NOMO-1 treated with dmso at 0.1 percent for 144 hours (cell line): ENCODE results near the gene TAF5L.

Experiments used
- DNase-seq: peaks from one replicate; lab custom pipeline; 2025; ENCODE audit not compliant: unreplicated experiment; lab: John Stamatoyannopoulos, UW

Gene TAF5L

DNA sequence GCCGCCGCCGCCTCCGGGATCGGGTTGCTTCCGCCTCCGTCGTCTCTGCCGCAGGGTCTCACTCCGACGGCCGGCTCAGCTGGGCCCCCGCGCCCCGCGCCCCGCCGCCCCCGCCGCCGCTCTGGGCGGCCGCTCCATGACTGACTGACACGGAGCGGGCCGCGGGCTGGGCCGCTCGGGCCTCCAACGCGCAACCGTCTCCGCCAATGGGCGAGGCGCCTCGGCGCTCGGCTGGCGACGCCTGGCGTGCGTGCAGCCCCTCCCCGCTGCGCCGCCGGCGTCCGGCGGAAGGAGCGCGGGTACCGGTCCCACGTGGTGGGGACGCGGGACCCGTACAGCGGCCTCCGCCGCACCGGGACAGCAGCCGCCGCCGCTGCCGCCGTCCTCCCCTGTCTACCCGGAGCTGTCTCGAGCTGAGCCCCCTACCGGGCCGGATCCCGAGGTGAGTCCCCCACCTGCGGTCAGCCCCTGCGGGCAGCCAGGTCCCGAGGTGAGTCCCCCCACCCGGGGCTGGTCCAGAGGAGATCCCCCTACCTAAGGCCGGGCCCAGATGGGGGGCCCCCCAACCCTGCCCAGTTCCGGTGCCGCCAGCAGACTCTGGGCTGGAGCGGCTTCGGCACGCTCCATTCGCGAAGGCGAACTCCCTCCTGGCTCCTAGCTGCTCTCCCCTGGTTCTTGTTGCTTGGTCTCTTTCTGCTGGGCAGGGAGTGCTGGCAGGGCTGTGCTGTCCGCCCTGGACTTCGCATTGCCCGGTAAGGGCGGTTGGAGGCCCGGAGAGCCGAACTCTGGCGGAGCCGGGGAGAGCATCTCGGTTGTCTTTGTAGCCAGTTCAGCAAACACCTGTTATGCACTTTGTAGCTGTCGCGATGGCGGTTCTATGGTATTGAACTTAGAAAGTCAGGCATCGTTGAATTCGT is at the start of gene TAF5L, which contains the start of gene URB2:
Gene TAF5L (minus strand): TSS at position 208 of the 917 bp plus-strand sequence. CDS start 11,640 bp downstream, outside the sequence.
Gene URB2 (plus strand): TSS at position 333 of the 917 bp plus-strand sequence. CDS start 1,387 bp downstream, outside the sequence.
- peak; percentile 70 for DNase-seq

DNA sequence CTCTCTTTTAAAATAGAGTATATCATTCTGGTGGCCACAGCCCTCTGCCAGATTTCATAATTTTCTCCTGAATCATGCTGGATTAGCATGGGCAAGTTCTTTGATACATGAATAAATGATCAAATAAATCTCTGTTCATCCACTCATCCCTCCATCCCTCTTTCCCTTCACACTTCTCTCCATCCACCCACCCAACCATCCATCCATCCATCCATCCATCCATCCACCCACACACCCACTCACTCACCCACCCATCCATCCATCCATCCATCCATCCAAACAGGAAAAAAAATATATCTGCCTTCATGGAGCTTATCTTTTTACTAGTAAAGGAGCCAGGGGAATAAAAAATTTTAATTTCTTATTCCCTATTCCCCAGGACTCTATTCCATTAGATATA is 49.5 kb upstream of the TAF5L start:
- no peak for DNase-seq

DNA sequence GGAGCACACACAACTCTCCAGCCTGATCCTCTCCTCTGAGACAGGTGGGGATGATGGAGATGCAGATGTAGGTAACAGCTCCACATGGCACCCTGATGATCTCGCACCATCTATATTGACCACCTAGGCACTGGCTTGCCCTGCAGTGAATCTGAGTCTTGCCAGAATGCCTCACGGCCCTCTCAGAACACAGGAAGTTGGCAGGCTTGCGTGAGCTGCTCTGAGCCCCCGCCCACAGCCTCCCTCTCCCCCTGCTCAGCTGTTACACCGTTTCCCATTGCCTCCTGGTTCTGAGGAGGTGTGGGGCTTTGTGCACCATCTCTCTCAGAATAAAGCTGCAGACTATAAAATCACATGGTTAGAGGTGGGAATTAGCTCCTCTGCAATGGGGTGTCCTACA is 48.1 kb upstream of the TAF5L start:
- DNase-seq, result no peak

DNA sequence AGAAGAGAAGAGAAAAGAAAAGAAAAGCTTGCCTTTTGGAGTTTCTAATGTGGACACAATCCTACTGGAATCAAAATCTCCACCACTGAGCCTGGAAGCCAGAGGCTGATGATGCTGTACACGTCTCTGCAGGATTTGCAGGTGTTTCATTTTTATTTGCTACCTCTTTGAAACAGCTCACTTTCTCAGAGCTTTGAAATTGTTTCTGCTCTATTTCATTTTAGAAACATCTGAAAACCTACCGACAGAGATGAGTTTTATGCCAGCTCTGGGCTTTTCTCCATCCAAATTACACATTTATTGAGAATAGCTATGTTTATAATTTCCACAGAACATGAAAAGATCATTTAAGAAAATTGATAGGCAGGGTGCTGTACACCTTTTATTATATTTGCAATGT is 46.3 kb upstream of the TAF5L start:
- no peak for DNase-seq

DNA sequence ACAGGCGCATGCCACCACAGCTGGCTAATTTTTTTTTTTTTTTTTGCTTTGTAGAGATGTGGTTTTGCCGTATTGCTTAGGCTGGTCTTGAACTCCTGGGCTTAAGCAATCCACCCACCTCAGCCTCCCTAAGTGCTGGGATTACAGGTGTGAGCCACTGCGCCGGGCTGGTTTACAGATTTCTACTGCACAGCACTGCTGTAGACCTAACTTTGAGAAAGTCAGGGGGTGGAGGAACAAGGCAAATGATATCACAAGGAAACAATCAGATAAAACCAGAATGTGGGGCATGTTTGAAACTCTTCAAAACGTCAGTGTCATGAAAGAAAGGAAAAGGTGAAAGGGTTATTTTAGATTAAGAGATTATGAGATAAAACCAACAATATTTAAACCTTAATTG is 45.4 kb upstream of the TAF5L start:
- DNase-seq, result no peak

DNA sequence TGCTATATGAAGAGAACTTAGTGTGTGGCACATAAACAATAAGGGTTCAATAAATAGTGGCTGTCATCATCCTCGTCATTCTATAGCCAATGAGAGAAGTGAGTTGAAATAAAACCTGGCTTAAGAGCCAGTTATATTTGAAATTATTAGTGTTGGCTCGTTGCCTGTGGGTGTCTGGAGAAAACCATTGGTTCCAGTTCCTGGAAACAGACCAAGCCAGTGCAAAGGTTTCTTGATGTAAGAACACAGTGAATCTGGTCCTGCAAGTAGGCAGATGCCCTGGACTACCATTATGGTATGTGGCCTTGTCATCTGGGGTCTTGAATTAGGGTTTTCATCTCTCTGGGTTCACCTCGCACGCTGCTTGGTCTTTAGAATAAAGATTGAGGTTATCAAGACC is 43.4 kb upstream of the TAF5L start:
- DNase-seq, result no peak

DNA sequence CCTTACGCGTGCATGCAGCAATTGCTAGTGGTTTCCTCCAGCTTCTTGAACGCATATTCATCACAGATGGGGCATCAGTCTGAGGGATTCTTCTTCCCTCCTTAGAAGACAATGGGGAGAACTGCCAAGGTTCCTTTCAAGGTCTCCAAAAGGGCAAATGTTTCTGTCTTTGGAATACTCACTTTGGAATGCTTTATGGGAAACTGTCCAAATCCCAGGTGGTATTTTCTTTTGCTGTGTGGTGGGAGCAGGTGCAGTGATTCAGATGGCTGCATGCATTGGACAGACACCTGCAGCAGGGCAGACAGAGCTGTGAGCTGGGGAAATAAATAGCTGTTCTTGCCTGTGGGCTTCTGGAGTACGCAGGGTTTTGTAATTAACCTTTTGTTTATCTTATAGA is 40.7 kb upstream of the TAF5L start:
- DNase-seq, result no peak

DNA sequence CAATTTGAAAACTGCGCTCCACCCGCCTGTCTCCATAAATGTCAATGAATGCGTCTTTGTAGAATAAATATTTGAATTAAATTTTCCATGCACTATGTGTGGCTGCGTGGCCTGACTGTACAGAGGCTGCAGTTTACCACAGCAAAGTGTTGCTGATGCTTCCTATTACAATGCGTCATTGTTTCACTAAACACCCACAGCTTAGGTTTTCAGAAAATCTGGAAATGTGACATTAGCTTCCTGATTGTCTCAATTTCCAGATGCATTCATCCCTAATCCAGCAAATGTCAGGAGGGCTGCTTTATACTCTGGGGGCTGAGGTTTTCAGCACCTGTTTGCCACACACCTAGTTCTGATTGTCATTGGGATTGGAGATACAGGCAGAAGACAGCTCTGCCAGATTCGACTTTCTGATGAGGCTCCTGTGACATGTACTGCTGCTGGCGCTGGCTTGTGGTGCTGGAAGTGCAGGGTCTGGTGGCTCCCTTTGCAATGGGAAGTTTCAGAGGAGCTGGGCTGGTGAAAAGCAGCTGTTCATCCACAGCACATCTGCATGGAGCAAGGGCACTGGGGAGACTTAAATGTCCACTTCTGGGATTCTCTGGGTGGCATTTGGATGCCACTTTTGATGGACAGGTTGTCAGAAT is 40.1 kb upstream of the TAF5L start:
- DNase-seq, result no peak

DNA sequence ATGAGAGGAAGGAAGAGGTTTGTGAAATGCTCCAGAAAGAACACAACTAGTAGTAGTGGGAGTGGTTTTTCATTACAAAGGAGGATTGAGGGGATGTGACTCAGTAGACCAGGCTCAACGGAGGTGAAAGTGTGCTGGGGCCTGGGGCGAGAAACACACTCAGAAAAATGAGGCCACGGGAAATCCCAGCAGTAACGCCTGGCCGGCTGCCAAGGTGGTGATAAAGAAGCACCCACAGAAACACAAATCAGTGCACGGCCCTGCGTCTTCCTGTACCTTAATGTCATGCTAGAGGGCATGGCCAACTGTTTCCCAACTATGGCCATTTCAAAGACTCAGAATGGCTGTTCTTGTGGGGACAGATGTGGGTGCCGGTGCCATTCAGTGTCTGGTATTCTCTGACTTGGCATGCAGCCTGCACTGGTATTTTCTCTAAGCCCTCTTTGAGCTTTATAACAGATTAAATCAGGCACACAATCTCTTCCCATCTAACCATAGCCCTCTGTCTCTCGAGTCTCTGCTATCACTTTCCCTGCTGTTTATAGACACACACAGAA is 38.3 kb upstream of the TAF5L start:
- no peak for DNase-seq

DNA sequence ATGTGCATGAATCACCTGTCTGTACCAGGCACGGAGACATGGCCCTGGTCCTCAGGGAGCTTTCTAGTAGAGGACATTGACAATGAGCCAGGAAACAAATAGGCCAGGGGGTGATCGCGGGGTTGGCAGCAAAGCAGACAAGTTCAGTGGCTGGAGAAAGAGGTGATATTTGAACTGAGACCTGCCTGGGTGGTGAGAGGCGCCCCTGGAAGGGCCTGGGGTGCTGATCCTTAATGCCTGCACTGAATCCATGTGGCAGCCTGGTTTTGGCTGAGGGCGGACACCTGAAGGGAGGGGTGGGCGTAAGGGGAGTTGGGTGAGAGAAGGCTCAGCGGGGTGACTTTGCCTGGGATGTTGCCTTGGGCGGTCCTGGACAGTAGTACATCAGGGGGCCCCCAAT is 36.0 kb upstream of the TAF5L start:
- no peak for DNase-seq

DNA sequence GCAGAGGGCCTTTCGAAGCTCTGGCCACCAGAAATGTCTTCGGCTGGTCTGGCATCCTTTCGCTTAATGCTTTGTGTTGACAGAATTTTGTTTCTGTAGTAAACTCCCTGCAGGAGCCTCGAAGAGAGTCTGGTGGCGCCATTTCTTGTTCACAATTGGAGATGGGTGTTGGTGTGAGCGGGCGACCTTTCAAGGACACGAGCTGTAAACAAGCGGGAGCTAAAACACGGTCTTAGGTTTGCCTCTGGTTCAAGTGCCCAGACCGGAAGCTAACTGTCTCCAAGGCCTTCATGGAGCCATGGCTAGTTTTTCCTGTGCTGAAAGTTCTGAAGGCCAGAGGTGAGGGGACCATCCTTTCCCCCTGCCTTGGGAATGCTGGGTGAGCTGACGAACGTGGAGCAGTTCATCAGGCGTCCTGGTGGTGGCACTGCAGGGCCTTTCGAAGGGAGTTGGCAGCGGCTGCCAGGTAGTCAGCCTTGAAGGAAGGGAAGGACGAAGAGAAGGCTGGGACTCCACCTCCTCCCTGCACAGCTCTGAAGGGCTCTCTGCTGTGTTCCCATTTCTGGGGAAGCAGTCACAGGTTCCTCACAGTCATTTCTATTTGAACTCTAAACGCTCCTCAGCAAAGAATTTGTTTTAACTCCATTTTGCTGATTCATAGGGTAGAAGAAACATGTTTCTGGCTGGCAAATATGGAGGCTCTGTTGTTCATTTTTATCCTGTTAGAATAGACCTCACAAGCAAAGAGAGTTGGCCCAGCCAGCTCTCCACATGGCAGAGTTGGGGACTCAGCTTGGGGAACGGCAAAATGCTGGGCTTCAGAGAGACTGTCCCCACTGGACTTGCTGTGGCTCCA is 35.3 kb upstream of the TAF5L start:
- DNase-seq, result peak; percentile 5

DNA sequence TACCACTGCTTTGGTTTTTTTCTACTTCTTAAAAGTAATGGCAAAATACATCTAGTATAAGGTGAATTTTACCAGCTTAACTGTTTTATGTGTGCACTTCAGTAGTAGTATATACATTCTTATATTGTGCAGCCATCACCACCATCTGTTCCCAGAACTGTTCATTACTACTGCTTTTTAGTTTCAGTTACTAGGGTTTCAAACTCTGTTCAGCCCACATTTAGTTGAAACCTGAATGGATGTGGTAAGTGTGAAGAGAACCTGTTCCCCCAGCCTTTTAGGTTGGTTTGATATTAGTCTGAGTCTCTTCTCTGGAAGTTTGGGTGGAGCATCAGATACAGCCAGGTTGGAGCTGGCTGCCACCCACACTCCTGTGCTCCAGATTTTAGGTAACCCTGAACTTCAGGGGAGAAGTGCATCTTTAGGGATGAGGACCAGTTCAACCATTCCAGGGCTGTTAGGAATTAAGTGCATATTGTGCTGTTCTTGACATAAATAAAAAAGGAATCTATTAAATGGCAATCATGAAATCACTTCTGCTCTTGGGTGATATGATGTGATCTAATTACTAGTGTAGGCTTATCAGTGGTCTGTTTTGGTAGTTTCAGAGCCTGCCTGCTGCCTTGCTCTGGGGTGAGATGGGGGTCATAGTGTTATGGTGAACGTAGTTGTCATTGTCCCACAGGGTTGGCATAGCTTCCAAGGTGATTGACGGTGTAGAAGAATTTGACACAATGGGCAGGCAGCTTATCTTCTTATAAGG is 32.3 kb upstream of the TAF5L start:
- DNase-seq, result no peak

DNA sequence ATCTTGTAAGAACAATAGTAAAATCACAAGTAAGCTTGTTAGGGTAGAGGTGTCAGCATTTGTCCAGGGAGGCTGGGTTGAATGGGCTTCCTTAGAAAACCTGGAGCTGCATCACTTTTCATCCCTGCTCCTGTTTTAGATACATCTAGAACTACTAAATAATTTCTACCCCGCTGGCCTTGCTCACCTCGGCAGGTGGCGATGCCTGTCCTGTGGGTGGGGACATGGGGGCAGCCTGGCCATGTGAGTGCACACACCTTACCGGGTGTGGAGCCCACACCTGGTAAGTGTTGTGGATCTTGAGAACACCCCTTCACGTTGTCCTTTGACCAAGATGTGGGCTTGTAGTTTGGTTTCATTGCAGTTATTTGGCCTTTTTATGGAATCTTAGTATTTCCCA is 29.9 kb upstream of the TAF5L start:
- DNase-seq, result no peak

DNA sequence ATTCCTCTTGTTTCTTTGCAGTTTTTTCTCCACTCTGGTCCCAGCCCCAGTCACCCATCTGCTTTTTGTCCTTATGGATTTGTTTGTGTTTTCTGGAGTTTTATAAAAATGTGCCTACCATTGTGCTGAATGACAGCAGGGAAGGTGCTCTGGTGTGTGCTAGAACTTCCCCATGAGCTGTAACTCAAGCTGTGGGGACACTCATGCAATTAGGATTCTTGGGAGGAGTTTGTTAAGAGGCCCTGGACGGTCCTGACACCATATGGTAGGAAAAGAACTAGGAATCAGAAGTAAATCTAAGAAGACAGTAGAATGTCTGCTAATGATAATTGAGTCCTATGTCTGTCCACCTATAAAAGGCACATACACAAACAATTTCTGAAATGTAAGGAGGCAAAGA is 27.5 kb upstream of the TAF5L start:
- no peak for DNase-seq

DNA sequence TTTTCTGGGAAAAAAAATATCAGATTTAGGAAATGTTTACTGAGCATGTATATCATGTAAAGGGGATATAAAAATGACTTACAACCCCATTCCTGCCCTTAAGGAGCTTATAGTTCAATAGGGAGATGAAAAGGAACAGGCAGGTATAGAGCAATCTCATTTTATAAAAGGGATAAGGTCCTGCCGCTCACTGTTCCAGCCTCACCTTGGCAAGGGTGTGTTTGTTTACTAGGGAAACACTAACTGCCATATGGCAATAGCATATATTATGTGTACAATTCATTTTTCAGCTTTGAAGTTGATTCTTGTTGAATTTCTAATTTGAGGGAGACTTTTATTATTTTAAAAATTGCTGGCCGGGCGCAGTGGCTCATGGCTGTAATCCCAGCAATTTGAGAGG is 25.6 kb upstream of the TAF5L start:
- no peak for DNase-seq

DNA sequence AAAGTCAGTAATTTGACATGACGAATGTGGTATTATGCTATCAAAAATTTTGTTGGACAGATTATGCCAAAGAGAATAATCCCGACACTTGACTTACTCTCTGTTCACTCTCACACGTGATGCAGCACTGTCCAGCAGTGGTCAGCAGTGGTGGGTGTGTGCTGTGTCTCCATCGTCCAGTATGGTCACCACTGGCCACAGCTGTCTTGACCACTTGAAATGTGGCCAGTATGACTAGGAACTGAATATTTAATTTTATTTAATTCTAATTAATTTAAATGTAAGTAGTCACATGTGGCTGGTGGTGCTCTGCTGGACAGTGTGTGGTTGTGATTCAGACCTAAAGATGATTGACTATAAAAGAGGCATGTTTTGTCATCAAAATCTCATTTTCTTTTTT is 24.1 kb upstream of the TAF5L start:
- no peak for DNase-seq

DNA sequence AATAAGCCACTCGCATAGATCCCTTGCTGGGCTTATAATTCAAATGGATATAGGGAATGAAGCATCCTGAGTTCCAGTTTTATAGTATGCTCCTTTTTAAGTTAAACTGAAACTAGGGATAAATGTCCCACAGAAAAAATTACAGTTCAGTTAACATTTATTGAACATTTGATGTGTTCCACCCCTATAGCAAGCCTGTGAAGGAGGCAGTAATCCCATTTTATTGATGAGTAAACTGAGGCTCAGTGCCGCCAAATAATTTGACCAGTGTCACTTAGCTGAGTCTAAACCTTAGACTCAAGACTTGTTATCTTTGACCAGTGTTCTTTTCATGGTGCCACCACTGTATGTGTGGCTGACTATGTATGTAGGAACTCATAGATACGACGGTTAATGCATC is 22.5 kb upstream of the TAF5L start:
- no peak for DNase-seq

DNA sequence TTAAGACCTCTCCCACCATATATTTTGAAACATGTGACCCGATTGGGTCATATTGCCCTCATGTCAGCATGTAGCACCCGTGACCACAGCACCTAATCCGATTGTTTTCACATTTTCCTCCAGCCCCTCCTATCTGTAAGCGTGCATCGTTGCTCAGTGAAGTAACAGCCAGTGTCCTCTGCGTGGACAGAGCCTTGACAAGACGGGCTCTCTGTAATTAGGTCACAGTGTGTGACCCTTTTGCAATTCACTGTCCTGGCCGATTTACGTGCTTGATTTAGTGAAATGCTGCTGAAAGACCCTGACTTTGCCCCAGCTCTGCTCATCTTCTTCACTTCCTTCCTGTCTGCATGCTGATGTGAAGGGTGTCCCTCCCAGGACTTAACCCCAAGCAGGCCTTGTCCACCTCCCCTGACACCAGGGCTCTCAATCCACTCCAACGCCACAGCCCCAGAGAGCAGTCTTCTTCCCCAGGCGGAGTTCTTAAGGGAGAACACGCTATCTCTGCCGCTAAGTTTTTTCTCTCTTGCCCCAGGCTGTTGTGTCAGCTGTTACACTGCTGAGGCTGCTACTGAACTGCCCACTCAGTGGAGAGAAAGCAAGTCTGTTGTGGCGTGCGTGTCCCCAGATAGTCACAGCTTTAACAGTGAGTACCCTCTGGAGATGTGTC is 19.5 kb upstream of the TAF5L start:
- DNase-seq, result no peak

DNA sequence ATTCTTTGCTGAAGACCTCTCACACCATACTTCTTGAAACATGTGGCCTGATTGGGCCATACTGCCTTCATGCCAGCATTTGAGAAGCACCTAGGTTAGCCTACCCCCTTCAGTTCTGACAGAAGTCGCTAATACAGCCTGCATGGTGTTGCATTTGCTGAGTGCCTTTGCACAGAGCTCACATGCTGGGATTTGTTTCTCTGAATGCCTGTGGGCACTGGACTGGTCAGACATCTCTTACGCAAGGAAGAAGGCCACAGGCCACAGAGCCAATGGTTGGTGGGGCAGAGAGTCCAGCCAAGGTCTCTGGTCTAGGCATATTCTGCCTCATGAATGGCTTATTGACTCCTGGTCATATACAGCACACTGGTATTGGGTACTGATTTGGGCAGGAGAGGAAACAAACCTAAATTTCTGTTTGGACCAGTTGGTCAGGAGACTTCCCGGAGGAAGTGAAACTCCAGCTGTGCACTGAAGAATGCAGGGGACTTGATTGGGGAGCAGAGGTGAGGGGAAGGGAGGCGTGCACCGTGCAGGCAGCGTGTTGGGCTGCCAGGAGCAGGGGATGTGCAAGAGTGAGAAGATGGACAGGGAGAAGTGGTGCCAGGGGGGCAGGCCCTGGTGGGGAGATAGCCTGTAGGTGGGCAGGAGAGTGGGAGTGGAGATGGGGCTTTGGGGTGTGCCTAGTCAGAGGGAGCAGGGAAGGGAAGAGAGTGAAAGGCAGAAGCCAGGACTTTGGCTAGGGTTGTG is 18.2 kb upstream of the TAF5L start:
- DNase-seq, result peak; percentile 59
